Measurements from ENCODE around the gene AATF. TPM values are rescaled to one million over a fixed set of nuclear protein-coding genes. Genes with fewer than 3 reads are reported as not detected.
A peak's percentile ranks its signal among the peaks of the same experiment; 100 is the strongest.

AATF gene
- total and polyA plus RNA-seq, 2 experiments from 2014 or later: 31.2 to 35.7 TPM

GRCh38 chr17:36937959-36938565 is 10.7 kb upstream of the AATF start:
- Histone ChIP-seq H3K27ac (no peak overlapping the region), H3K9me3 (ENCODE audit: low read depth) (no peaks in the 10 kb centered on the region), H3K27me3 (peaks cover 99% of the 10 kb centered on the region), H3K79me2 (no peaks in the 10 kb centered on the region), H3K4me1 (ENCODE audit: insufficient read depth) (peaks cover 48% of the 10 kb centered on the region), H3K4me3 (no peak overlapping the region), H2AFZ (peak overlapping the region; percentile 49), H3K4me2 (peak overlapping the region; percentile 73), H4K20me1 (ENCODE audit: insufficient read depth, poor library complexity, severe bottlenecking) (peaks cover 6% of the 10 kb centered on the region), H3K9me2 (replicated peaks; ENCODE audit: insufficient read depth) (no peaks in the 10 kb centered on the region), H3K36me3 (replicated peaks; ENCODE audit: insufficient read depth, low read depth) (no peaks in the 10 kb centered on the region)
- TF ChIP-seq, protein P1, sequence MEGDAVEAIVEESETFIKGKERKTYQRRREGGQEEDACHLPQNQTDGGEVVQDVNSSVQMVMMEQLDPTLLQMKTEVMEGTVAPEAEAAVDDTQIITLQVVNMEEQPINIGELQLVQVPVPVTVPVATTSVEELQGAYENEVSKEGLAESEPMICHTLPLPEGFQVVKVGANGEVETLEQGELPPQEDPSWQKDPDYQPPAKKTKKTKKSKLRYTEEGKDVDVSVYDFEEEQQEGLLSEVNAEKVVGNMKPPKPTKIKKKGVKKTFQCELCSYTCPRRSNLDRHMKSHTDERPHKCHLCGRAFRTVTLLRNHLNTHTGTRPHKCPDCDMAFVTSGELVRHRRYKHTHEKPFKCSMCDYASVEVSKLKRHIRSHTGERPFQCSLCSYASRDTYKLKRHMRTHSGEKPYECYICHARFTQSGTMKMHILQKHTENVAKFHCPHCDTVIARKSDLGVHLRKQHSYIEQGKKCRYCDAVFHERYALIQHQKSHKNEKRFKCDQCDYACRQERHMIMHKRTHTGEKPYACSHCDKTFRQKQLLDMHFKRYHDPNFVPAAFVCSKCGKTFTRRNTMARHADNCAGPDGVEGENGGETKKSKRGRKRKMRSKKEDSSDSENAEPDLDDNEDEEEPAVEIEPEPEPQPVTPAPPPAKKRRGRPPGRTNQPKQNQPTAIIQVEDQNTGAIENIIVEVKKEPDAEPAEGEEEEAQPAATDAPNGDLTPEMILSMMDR (IDR thresholded peaks at IDR 0.05; ENCODE audit: poor library complexity): no peak
- TF ChIP-seq EZH2phosphoT487 (IDR thresholded peaks at IDR 0.05; ENCODE audit: low read depth, severe bottlenecking, unreplicated experiment) (no peak), EZH2 (IDR thresholded peaks at IDR 0.05; ENCODE audit: borderline replicate concordance) (peak; percentile 14)
- DNase-seq (ENCODE audit: low spot score): no peak
- 2% methylated on average over 35 of the region's 36 CpGs for WGBS (ENCODE audit: low lambda C conversion rate, missing lambda C conversion rate)

GRCh38 chr17:36938566-36939051 is 10.1 kb upstream of the AATF start:
- peak; percentile 22 for TF ChIP-seq EZH2phosphoT487 (IDR thresholded peaks at IDR 0.05; ENCODE audit: low read depth, severe bottlenecking, unreplicated experiment)
- TF ChIP-seq, protein P1 (IDR thresholded peaks at IDR 0.05; ENCODE audit: poor library complexity): no peak
- no peak for DNase-seq (ENCODE audit: low spot score)
- Histone ChIP-seq H3K9me3 (ENCODE audit: low read depth) (no peaks in the 10 kb centered on the region), H3K4me1 (ENCODE audit: insufficient read depth) (peaks cover 47% of the 10 kb centered on the region), H3K27me3 (peaks cover 99% of the 10 kb centered on the region), H4K20me1 (ENCODE audit: insufficient read depth, poor library complexity, severe bottlenecking) (peaks cover 6% of the 10 kb centered on the region), H3K9me2 (replicated peaks; ENCODE audit: insufficient read depth) (no peaks in the 10 kb centered on the region), H3K36me3 (replicated peaks; ENCODE audit: insufficient read depth, low read depth) (no peaks in the 10 kb centered on the region), H3K27ac (no peak overlapping the region), H3K4me3 (no peak overlapping the region), H3K79me2 (no peaks in the 10 kb centered on the region), H2AFZ (no peak overlapping the region), H3K4me2 (peak overlapping the region; percentile 73)
- WGBS (ENCODE audit: low lambda C conversion rate, missing lambda C conversion rate): 2% methylated on average over 25 of the region's 25 CpGs

- peaks cover 41% of the 10 kb centered on the region for H3K4me1 ChIP-seq (ENCODE audit: insufficient read depth)
These were observed 9.5 kb upstream of the AATF start for GRCh38 chr17:36939052-36939801.

More at GRCh38 chr17:36939052-36939801, 9.5 kb upstream of the AATF start:
- Histone ChIP-seq H3K27ac (no peak overlapping the region), H3K27me3 (peaks cover 99% of the 10 kb centered on the region), H3K9me2 (replicated peaks; ENCODE audit: insufficient read depth) (no peaks in the 10 kb centered on the region), H3K36me3 (replicated peaks; ENCODE audit: insufficient read depth, low read depth) (no peaks in the 10 kb centered on the region), H3K79me2 (no peaks in the 10 kb centered on the region), H3K4me2 (no peak overlapping the region), H3K4me3 (no peak overlapping the region), H4K20me1 (ENCODE audit: insufficient read depth, poor library complexity, severe bottlenecking) (peaks cover 6% of the 10 kb centered on the region), H3K9me3 (ENCODE audit: low read depth) (no peaks in the 10 kb centered on the region), H2AFZ (peak overlapping the region; percentile 31)
- DNase-seq (ENCODE audit: low spot score): no peak
- WGBS (ENCODE audit: low lambda C conversion rate, missing lambda C conversion rate): 4% methylated on average over 43 of the region's 43 CpGs
- peak; percentile 98 for TF ChIP-seq EZH2 (IDR thresholded peaks at IDR 0.05; ENCODE audit: borderline replicate concordance)
- TF ChIP-seq EZH2phosphoT487 (IDR thresholded peaks at IDR 0.05; ENCODE audit: low read depth, severe bottlenecking, unreplicated experiment): no peak
- TF ChIP-seq, protein P1 (IDR thresholded peaks at IDR 0.05; ENCODE audit: poor library complexity): no peak

All from hepatocyte (in vitro differentiated cells).